ENCODE results near the gene C1orf53. TPM values are rescaled to one million over a fixed set of nuclear protein-coding genes. Genes with fewer than 3 reads are reported as not detected.

The C1orf53 gene
- total and polyA plus RNA-seq, 12 donors = 8.9 to 63.8 (median 15.4) TPM

- Histone ChIP-seq H3K27ac (no peak overlapping the region), H3K4me1 (replicated peaks in 1 of 2) (peaks cover 21 to 38% of the 10 kb centered on the region in 2 donors), H3K4me3 (no peak overlapping the region)
These were observed 17.1 kb downstream of the C1orf53 start for GRCh38 chr1:197919346-197920066.

GRCh38 chr1:197920067-197920396, 17.6 kb downstream of the C1orf53 start:
- H3K27me3 ChIP-seq = peaks cover 70% of the 10 kb centered on the region
- peaks cover 21 to 38% of the 10 kb centered on the region in 2 donors for H3K4me1 ChIP-seq (replicated peaks in 1 of 2)
- no peak overlapping the region for H3K4me3 ChIP-seq
- DNase-seq = no peak
- H3K36me3 ChIP-seq (replicated peaks in 1 of 2) = no peaks in the 10 kb centered on the region
- no peaks in the 10 kb centered on the region for H3K9me3 ChIP-seq (replicated peaks in 1 of 3)
- TF ChIP-seq CTCF (IDR thresholded peaks at IDR 0.05) (no peak), POLR2A (IDR thresholded peaks at IDR 0.05) (no peak)
- no peak overlapping the region for H3K27ac ChIP-seq
- 4 to 19% (median 13%) methylated on average over 10 to 11 of the region's 11 CpGs for WGBS, 4 donors
- intact Hi-C loops (cut with DNase I) = loop anchor here in 1 of 2 donors (10.0 kb wide), 1 partner anchor 285 kb away; no protein-coding TSS in a partner anchor

More at GRCh38 chr1:197919346-197920066, 17.1 kb downstream of the C1orf53 start:
- Histone ChIP-seq H3K27me3 (peaks cover 75% of the 10 kb centered on the region), H3K9me3 (replicated peaks in 1 of 3) (no peaks in the 10 kb centered on the region), H3K36me3 (replicated peaks in 1 of 2) (no peaks in the 10 kb centered on the region)
- TF ChIP-seq POLR2A (IDR thresholded peaks at IDR 0.05) = no peak
- no peak for TF ChIP-seq CTCF (IDR thresholded peaks at IDR 0.05)
- 11 to 14% (median 12%) methylated on average over 20 to 35 of the region's 35 CpGs for WGBS, 4 donors
- no peak for DNase-seq
- intact Hi-C loops (cut with DNase I) = loop anchor here in 1 of 2 donors (10.0 kb wide), 1 partner anchor 285 kb away; no protein-coding TSS in a partner anchor

- peaks cover 64% of the 10 kb centered on the region for H3K27me3 ChIP-seq
- H3K36me3 ChIP-seq (replicated peaks in 1 of 2) = no peaks in the 10 kb centered on the region
- H3K9me3 ChIP-seq (replicated peaks in 1 of 3) = no peaks in the 10 kb centered on the region
- no peak for TF ChIP-seq CTCF (IDR thresholded peaks at IDR 0.05)
- TF ChIP-seq POLR2A (IDR thresholded peaks at IDR 0.05) = no peak
- H3K4me3 ChIP-seq = no peak overlapping the region
- peaks cover 21 to 34% of the 10 kb centered on the region in 2 donors for H3K4me1 ChIP-seq (replicated peaks in 1 of 2)
- 18 to 37% (median 34%) methylated on average over 16 to 19 of the region's 19 CpGs for WGBS, 4 donors
- no peak overlapping the region for H3K27ac ChIP-seq
- DNase-seq = no peak
- intact Hi-C loops (cut with DNase I) = loop anchor here in 1 of 2 donors (10.0 kb wide), 1 partner anchor 286 kb away; no protein-coding TSS in a partner anchor
These were observed 18.1 kb downstream of the C1orf53 start for GRCh38 chr1:197920414-197921117.

Measured in adrenal gland (tissue), 12 donors.